NCI-H2227 (cell line): Measurements from ENCODE around the gene SLC35F3.
"Not testable (repeated sequence)": the region's sequence is repeated elsewhere in the genome, so short reads cannot be mapped to it uniquely, and the experiment has no call there.

Experiments used
- DNase-seq: peaks from one replicate; lab custom pipeline; 2025; ENCODE audit not compliant: unreplicated experiment; lab: John Stamatoyannopoulos, UW

SLC35F3 gene

GRCh38 chr1:234176000-234176399, 271.5 kb downstream of the SLC35F3 start:
- DNase-seq, result no peak

GRCh38 chr1:234176847-234177246, 272.4 kb downstream of the SLC35F3 start:
- DNase-seq, result not testable (repeated sequence)

GRCh38 chr1:234185438-234185837, 281.0 kb downstream of the SLC35F3 start:
- DNase-seq, result no peak

- no peak for DNase-seq
Measured at GRCh38 chr1:234186037-234186688, 281.7 kb downstream of the SLC35F3 start.

GRCh38 chr1:234188454-234188792, 283.9 kb downstream of the SLC35F3 start:
- DNase-seq, result no peak

- no peak for DNase-seq
Measured at GRCh38 chr1:234197839-234198238, 293.4 kb downstream of the SLC35F3 start.

- no peak for DNase-seq
Measured at GRCh38 chr1:234199476-234200127, 295.1 kb downstream of the SLC35F3 start.

- no peak for DNase-seq
Measured at GRCh38 chr1:234200566-234200965, 296.1 kb downstream of the SLC35F3 start.

GRCh38 chr1:234201600-234201999, 297.1 kb downstream of the SLC35F3 start:
- no peak for DNase-seq

GRCh38 chr1:234205966-234206365, 301.5 kb downstream of the SLC35F3 start:
- DNase-seq, result no peak

GRCh38 chr1:234206651-234207284, 302.3 kb downstream of the SLC35F3 start:
- no peak for DNase-seq

- DNase-seq, result no peak
Measured at GRCh38 chr1:234208351-234208750, 303.9 kb downstream of the SLC35F3 start.

- no peak for DNase-seq
Measured at GRCh38 chr1:234208791-234209190, 304.3 kb downstream of the SLC35F3 start.

- not testable (repeated sequence) for DNase-seq
Measured at GRCh38 chr1:234210429-234210828, 306.0 kb downstream of the SLC35F3 start.

- DNase-seq, result not testable (repeated sequence)
Measured at GRCh38 chr1:234211855-234212254, 307.4 kb downstream of the SLC35F3 start.

- DNase-seq, result peak; percentile 53
Measured at GRCh38 chr1:234212764-234213657, 308.5 kb downstream of the SLC35F3 start.

GRCh38 chr1:234213658-234214128, 309.2 kb downstream of the SLC35F3 start:
- DNase-seq, result no peak

GRCh38 chr1:234214129-234214910, 309.8 kb downstream of the SLC35F3 start:
- DNase-seq, result peak; percentile 51

GRCh38 chr1:234214911-234215892, 310.7 kb downstream of the SLC35F3 start:
- DNase-seq, result no peak
